ENCODE data around the gene SLC16A9.

The SLC16A9 gene

GRCh38 chr10:59719374-59719773 is 9.7 kb upstream of the SLC16A9 start:
- no peak for DNase-seq (ENCODE audit: low spot score)

- no peak for DNase-seq (ENCODE audit: low spot score)
These were observed 8.6 kb upstream of the SLC16A9 start for GRCh38 chr10:59718257-59718656.

GRCh38 chr10:59713196-59713821 is 3.7 kb upstream of the SLC16A9 start:
- no peak for DNase-seq (ENCODE audit: low spot score)

DNA sequence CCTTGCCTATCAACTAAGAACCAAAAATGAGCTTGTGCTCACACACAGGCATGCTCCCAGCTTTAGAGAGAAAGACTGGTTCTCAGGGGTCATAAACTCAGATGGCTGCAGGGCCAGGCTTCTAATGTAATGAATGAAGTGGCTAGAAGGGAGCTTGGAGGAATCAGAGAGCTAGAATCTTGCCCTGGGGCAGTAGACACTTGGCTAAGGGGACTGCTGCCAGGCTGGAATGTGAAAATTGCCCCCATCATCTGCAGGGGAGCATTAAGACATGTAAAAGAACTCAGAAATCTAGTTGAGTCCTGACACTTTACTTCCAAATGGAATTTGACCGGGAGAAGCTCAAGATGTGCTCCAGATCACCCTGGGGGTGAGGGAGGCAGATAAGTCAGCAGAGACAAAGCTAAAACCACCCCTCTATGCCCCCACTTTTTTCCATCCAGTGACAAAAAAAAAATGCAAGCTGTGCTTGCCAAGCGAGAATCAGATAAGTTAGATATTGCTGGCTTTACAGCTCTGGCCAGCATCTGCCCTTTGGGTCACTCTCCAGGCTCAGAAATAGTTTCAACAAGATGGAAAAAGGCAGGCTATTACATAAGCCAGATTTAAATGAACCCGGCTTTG is 2.3 kb upstream of the SLC16A9 start:
- DNase-seq (ENCODE audit: low spot score), result peak; percentile 20

DNA sequence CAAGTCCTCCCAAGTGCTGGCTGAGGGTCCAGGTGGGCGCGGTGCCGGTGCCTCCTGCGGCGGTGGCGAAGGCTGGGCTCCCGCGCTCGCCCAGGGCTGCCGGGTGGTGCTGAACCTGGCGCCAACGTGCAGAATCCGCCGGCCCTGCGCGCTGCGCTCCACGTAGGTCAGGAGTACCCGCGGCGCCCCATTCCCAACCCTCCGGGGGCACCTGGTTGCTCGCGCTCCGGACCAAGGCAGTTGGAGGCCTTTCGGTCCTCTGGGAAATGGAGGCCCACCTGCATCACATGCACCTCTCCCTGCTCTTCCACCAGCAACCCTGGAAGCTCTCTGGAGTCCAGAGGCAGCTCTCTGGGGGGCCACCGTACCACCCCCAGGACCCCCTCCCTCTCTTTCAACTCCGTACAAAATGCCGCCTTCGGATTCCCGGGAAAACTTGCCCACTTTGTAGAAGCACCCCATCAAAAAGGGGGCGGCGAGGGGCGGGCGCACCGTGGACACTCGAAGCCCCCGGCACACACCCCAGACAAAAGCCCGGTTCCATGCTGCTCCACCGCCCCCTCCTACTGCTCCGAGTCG is 745 bp downstream of the SLC16A9 start:
- peak; percentile 37 for DNase-seq (ENCODE audit: low spot score)

- DNase-seq (ENCODE audit: low spot score), result no peak
These were observed 2.5 kb downstream of the SLC16A9 start for GRCh38 chr10:59706851-59707797.

DNA sequence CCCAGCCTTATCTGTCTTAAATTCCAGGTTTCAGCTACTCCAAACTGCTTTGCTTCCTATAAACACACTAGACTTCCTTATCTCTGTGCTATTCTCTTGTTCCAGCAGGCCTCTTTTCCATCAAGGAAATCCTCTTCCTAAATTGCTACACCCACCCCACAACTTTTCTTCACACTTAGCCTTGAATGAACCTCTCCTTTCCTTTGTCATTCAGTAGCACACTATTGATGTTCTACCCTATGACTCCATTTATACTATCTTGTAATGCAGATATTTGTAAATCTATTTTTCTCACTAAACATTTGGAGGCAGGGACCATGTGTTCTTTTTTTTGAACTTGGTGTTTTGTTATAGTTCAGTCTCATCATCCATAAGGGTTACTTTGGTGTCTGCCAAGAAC is 3.7 kb downstream of the SLC16A9 start:
- no peak for DNase-seq (ENCODE audit: low spot score)

- DNase-seq (ENCODE audit: low spot score), result no peak
These were observed 5.0 kb downstream of the SLC16A9 start for GRCh38 chr10:59704630-59705029.

GRCh38 chr10:59702347-59702746 is 7.3 kb downstream of the SLC16A9 start:
- no peak for DNase-seq (ENCODE audit: low spot score)

DNA sequence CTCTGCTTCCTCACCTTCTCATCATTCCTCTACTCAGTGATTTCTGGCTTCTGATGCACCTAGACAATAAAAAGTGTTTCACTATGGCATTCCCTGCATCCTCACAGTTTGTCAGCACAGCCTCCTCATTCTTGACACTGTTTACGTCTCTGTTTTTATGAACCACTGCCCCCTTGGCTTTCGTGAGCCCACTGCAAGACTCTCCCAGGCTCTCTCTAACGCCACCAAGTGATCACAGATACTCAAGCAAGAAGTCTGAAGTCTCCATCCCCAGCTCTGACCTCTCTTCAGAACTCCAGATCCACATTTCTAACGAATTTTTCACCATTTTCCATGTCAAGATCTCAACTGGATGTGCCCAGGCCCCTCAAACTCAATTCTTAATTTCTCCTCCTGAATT is 8.9 kb downstream of the SLC16A9 start:
- no peak for DNase-seq (ENCODE audit: low spot score)

DNA sequence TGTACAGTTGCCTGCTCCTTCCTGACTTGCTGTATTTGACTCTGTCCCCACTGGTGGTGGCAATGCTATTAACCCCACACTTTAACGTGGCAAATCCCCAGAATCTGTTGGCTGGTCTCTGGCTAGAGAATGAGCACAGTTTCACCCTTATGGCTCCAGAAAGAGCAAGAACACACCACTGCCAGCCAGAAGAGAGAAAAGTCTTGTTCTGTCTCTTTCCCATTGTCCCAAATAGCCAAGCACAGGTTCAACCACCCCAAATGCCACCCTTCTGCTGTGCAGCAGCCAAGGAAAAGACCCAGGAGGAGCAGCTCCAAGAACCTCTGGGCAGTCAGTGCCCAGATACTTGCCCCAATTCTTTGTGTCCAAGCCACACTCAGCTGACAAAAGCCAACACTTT is 11.3 kb downstream of the SLC16A9 start:
- DNase-seq (ENCODE audit: low spot score), result no peak

- no peak for DNase-seq (ENCODE audit: low spot score)
These were observed 14.0 kb downstream of the SLC16A9 start for GRCh38 chr10:59695637-59696036.

DNA sequence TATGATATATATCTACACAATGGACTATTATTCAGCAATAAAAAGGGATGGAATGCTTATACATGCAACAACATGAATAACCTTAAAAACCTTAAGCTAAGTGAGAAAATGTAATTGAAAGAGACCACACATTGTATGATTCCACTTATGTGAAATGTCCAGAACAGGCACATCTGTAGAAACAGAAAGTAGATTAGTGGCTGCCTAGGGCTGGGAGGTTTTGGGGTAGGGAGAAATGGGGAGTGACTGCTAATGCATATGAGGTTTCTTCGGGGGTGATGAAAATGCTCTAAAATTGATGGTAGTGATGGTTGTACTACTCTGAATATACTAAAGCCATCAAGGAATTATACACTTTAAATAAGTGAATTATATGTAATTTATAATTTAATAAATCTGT is 14.7 kb downstream of the SLC16A9 start:
- no peak for DNase-seq (ENCODE audit: low spot score)

GRCh38 chr10:59692113-59692512 is 17.5 kb downstream of the SLC16A9 start:
- no peak for DNase-seq (ENCODE audit: low spot score)

GRCh38 chr10:59688921-59689351 is 20.7 kb downstream of the SLC16A9 start:
- no peak for DNase-seq (ENCODE audit: low spot score)

- DNase-seq (ENCODE audit: low spot score), result no peak
These were observed 22.0 kb downstream of the SLC16A9 start for GRCh38 chr10:59687657-59688056.

- no peak for DNase-seq (ENCODE audit: low spot score)
These were observed 25.6 kb downstream of the SLC16A9 start for GRCh38 chr10:59684006-59684405.

- DNase-seq (ENCODE audit: low spot score), result no peak
These were observed 26.4 kb downstream of the SLC16A9 start for GRCh38 chr10:59682986-59683937.

DNA sequence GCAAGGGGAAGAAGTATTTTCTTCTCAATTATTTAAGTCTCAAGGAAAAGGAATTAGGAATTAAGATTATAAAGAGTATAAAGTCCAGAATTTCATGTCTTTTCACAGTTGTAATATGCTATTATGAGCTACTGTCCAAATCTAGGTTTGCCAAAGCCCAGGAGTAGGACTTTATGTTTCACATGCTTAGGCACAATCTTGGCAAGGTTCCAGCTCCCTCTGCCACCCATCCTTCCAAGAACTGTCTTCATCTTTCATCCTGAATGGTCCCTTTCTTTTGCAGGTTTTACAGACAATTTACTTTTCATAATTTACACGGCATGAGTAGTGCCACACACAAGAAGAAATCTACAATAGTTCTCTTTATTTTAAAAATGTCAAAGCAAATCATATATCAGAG is 29.5 kb downstream of the SLC16A9 start:
- DNase-seq (ENCODE audit: low spot score), result no peak

- no peak for DNase-seq (ENCODE audit: low spot score)
These were observed 30.8 kb downstream of the SLC16A9 start for GRCh38 chr10:59678884-59679301.

DNA sequence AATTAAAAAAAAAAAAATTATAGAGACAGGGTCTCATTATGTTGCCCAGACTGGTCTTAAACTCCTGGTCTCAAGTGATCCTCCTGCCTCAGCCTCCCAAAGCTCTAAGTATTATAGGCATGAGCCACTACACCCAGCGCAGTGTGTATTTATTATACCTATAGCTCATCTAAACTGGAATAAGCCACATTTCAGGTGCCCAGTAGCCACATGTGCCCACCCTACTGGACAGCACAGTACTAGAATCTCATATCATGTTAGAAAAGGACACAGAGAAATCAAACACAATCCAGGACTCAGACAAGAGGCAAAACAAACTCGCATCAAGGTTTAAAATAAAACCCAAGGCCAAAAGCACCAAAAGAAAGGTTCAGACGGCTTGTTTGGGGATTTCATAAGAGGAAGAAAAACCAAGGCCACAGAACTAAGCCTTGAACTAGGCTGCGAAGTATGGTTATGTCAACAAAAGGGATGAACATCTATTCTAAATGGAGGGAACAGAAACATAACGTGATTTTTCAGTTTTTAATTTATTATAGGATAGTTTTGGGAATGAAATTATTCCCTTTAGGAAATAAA is 32.3 kb downstream of the SLC16A9 start:
- DNase-seq (ENCODE audit: low spot score), result no peak

Data from SK-N-DZ (cell line).